HG03103 (cell line): ENCODE data around the gene ARPP21.

Experiments
- ATAC-seq: cut with Tn5 transposase; IDR thresholded peaks from one replicate; pipeline ENCODE4 v1.9.1; 2021; ENCODE audit warnings: low read depth; ENCODE audit not compliant: unreplicated experiment

ARPP21 gene

GRCh38 chr3:35727179-35727578, 87.9 kb downstream of the ARPP21 start:
- ATAC-seq = no peak

- ATAC-seq = no peak
Observed at GRCh38 chr3:35733341-35733740, 94.0 kb downstream of the ARPP21 start.

DNA sequence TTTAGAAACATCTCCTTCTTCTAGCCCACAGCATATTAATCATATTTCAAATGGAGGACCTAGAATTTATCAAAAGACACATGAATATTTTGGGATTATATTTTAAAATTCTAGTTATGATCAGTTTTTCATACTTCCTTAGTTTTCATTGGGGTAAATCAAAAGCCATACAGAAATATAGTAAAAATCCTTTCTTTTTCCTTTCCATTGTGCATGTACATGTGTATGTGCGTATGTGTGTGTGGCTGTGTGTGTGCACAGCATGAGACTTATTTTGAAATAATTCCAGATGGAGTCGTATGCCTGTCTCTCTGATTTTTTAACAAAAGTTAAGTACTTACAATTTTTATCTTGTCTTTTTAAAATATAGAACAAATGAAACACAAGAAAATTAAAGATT, 94.5 kb downstream of the ARPP21 start:
- no peak for ATAC-seq

GRCh38 chr3:35737080-35737479, 97.8 kb downstream of the ARPP21 start:
- ATAC-seq = no peak

DNA sequence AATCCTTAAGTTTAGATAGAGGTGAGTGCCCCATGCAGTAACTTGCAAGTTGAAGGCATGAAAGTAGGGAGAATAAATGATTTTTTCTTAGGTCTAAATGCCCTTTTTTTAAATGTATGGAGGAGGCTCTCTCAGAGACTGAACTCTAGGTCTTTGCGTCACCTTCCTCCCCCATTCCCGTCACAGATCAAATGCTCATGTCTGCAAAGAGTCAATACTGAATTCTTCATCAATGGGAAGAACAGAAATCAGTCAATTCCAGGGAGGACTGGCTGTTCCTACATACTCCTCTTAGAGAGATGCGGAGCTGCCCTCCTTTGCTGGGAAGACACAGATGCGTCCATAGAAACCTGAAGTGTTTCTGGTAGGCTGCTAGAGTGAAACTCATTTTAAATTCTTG, 98.2 kb downstream of the ARPP21 start:
- no peak for ATAC-seq

GRCh38 chr3:35737934-35738706, 98.8 kb downstream of the ARPP21 start:
- ATAC-seq = no peak

GRCh38 chr3:35739181-35739809, 100.0 kb downstream of the ARPP21 start:
- ATAC-seq = no peak

DNA sequence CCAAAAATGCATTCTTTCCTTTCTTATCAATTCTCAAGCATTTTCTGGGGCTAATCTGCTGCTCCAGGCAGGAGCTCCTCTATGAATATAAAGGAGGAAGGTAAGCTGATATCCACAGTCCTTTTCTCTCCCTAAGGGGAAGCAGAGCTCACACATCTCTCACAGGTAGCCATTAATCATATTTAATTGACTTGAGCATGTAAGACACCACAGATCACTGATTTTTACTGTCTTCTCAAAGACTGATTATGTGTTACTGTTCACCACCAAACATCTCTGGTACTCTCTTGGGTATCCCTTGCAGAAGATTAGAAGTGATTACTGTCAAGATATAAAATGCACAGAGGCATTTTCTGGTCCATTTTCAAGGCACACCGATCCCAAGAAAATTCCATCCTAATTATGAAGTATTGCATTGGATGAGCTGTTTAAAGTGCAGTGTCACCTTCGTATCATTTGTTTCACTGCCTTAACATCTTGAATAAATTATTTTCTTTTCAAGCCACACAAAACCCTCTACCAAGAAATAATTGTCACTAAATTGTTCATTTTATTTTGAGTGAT, 100.7 kb downstream of the ARPP21 start:
- no peak for ATAC-seq

DNA sequence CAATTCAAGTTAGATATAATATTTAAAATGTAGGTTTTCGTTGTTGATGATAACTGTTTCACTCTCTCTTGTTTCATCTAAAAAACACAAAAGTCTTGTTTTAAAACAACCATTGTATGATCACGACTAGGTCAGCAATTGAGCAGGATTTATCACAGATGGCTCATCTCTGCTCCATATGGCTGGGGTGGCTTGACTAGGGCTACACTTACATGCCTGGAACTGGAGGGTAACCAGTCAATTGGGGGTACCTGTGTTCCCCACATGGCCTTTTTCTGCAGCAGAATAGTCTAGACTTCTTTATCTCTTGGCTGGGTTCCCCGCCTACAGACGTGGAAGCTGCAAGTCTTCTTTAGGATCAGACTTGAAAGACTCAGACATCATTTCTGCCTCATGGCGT, 103.9 kb downstream of the ARPP21 start:
- no peak for ATAC-seq

- no peak for ATAC-seq
Observed at GRCh38 chr3:35744419-35744818, 105.1 kb downstream of the ARPP21 start.

- ATAC-seq = no peak
Observed at GRCh38 chr3:35745351-35745750, 106.0 kb downstream of the ARPP21 start.

DNA sequence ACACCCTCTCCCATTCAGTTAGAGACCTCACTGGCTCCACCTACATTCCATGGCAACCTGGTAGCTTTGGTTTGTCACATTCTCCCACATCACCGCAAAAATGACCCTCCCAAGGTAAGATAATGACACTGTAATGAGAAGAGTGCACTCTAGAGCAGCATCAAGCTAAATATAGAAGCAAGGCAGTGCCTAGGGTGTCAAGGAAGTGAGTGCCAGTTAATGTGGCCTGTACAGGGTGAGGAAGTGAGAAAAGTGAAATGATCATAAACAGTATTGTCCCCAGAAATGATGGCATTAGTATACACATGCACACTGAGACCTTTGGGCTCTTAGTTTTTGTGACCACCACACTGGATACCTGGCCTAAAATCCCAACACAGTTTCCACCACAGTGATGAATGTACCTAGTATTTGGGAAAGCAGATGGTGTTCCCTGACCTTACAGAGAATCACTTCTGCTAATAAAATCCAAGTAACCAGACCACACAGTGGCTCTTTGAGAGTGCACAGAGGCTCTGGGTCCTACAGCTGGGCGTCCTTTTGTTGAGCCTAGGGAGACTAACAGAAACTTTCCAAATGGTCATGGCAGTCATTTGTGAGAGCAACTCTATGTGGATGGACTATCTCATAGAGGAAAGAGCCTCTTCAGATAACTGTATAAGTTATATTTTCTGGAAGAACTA, 106.6 kb downstream of the ARPP21 start:
- no peak for ATAC-seq

DNA sequence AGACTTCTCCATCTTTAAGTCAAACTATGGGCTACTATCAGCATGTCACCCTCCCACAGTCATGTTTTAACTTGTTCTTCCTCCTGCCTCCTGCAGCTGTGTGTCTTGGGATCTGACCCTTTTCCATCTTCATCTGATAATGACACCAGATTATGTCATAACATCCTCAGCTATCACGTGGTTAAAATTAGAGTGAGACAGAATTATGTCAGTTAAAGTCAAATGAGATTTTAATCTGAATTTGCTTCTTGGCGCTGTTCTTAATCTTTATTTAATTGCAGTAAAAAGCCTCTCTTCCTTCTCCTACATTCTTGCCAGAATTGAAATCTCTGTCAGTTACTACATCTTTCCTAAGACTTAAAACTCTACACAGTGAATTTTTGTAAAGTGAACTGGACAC, 107.2 kb downstream of the ARPP21 start:
- ATAC-seq = no peak

- no peak for ATAC-seq
Observed at GRCh38 chr3:35748144-35748543, 108.8 kb downstream of the ARPP21 start.

DNA sequence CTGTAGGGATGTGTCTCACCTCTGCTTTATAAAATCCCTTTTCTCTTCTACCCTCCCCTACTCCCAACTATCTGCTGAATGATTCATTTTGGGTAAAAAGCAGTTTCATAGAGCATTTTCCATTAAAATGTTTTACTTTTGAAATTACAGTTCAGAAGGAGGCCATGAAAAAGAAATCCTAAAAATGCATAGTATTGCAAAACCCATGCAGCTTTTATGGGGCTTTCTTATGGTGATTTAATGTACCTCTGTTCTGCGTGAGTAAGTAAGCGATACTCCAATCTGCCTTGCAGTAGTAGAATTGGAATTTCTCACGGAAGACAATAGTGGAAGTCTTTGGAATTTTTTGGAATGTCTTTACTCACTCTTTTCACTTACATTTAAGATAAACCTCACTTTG, 111.9 kb downstream of the ARPP21 start:
- ATAC-seq = no peak

- no peak for ATAC-seq
Observed at GRCh38 chr3:35757991-35758757, 118.8 kb downstream of the ARPP21 start.

GRCh38 chr3:35760146-35760545, 120.8 kb downstream of the ARPP21 start:
- ATAC-seq = no peak

DNA sequence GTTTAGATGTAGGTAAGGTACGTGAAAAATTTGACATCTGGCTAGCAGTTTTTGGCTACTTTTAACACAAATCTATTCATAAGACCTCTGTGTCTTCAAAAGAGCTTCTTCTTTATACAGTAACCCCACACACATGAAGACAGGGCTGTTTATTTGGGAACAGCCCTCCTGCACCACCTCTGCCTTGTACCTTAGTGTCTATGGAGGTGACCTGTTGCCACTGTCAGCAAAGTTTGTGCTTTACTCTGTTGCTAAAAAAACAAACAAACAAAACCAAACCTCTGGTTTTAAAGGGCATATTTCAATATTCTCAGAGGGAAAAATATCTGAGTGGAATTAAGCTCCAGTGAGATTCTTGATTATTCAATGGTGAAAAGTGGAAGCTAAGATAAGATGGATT, 122.0 kb downstream of the ARPP21 start:
- ATAC-seq = no peak

DNA sequence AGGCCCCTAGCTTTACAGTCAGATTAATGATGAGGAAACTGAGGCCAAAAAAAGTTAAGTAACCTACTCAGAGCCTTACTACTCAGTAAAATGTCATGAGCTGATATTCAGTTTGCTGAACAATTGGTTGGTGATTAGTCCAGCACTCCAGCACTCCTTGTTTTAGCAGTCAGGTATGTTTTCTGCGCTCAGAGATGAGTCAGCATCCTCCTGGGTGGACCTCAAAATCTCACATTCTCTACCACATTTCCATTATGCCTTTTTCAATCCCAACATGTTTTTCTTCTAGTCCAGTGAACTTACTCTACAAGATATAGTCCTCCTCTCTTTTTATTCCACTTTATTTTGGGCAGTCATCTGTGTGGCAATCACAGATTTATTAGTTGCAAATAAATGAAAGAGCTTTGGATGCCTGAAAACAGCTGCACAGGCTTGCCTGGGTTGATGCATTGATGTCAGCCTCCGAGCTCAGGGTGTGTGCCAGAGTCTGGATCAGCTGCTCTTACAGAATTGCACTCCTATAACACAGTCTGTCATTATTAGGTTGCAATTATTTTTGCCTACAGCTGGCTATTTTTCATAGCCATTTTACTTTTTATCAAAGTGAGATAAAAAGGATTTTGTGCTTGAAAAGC, 133.2 kb downstream of the ARPP21 start:
- no peak for ATAC-seq

GRCh38 chr3:35773417-35773816, 134.1 kb downstream of the ARPP21 start:
- no peak for ATAC-seq
